A549 (cell line): Measurements from ENCODE around the gene KSR2. TPM values are rescaled to one million over a fixed set of nuclear protein-coding genes. Genes with fewer than 3 reads are reported as not detected.
"Not testable (repeated sequence)": the region's sequence is repeated elsewhere in the genome, so short reads cannot be mapped to it uniquely, and the experiment has no call there.

ENCODE experiments used
- ATAC-seq, 2 experiments: fragments of 200-7000 bp in 1 of 2; fragments of >200 bp in 1 of 2; cut with Nextera tagmentation in 1 of 2; cut with Tn5 transposase in 1 of 2; 3 replicates each; pipeline versions ENCODE4 v1.8.0 to v1.9.1; 2018 to 2020; ENCODE audit warnings: mild to moderate bottlenecking in 1 of 2, moderate library complexity in 1 of 2
- CTCF ChIA-PET: fragments of 300-600 bp; sonication (Branson Sonifier 250); formaldehyde crosslinking; extraction: SDS; loops from one replicate; lab custom pipeline; 2021; ENCODE audit warnings: antibody characterized with exemption, inconsistent platforms; lab: Yijun Ruan, JAX
- POLR2A ChIA-PET: fragments of 350-600 bp; formaldehyde crosslinking; extraction: SDS; loops from one replicate; lab custom pipeline; 2021; ENCODE audit warnings: antibody characterized with exemption, inconsistent platforms; lab: Yijun Ruan, JAX
- DNase-seq, 2 experiments: peaks; one replicate each; pipeline versions ENCODE4 v3.0.0 to v3.0.0-alpha.2; 2011 to 2016; ENCODE audit warnings: low read depth in 1 of 2, low spot score in 1 of 2
- FAIRE-seq: peaks from 2 replicates; lab custom pipeline; 2011; peaks lifted over from hg19 to GRCh38; lab: Jason Lieb, UNC
- H3K27ac ChIP-seq, 2 experiments: fragments of >200 bp; sonication (Bioruptor Twin); formaldehyde crosslinking; 3 replicates each; pipeline ENCODE4 v1.5.1; 2016 to 2017
- H3K4me1 ChIP-seq: fragments of >200 bp; sonication (Bioruptor Twin); formaldehyde crosslinking; 3 replicates; pipeline ENCODE4 v1.6.1; 2016
- H3K4me2 ChIP-seq: fragments of >200 bp; sonication (Bioruptor Twin); formaldehyde crosslinking; 3 replicates; pipeline ENCODE4 v1.6.1; 2016
- H3K4me3 ChIP-seq: fragments of >200 bp; sonication (Bioruptor Twin); formaldehyde crosslinking; 3 replicates; pipeline ENCODE4 v1.5.1; 2016
- H3K9me3 ChIP-seq: fragments of >200 bp; sonication (Bioruptor Twin); formaldehyde crosslinking; 3 replicates; pipeline ENCODE4 v1.6.1; 2016
- BCL3 ChIP-seq: fragments of >200 bp; sonication (Bioruptor Twin); formaldehyde crosslinking; IDR thresholded peaks from 3 replicates; pipeline ENCODE4 v1.6.1; 2016
- CBX8 ChIP-seq: fragments of 200-600 bp; sonication (generic); IDR thresholded peaks from 2 replicates; pipeline ENCODE4 v1.6.1; 2016
- CHD2 ChIP-seq: fragments of 150-350 bp; IDR thresholded peaks from 2 replicates; pipeline ENCODE4 v1.6.1; 2014; ENCODE audit warnings: low read length; ENCODE audit not compliant: partially characterized antibody
- CTCF ChIP-seq: fragments of >200 bp; sonication (Bioruptor Twin); formaldehyde crosslinking; IDR thresholded peaks from 3 replicates; pipeline ENCODE4 v1.5.1; 2016
- EHMT2 ChIP-seq: fragments of 200-600 bp; sonication (generic); IDR thresholded peaks from 2 replicates; pipeline ENCODE4 v1.6.1; 2016; ENCODE audit warnings: antibody characterized with exemption, low read depth, mild to moderate bottlenecking, moderate library complexity
- EP300 ChIP-seq, 2 experiments: fragments of >200 bp; sonication (Bioruptor Twin); formaldehyde crosslinking; IDR thresholded peaks; 2 replicates in 1 of 2; 3 replicates in 1 of 2; pipeline ENCODE4 v1.6.1; 2016 to 2017
- ESRRA ChIP-seq: fragments of 150-350 bp; IDR thresholded peaks from 2 replicates; pipeline ENCODE4 v1.6.1; 2014; ENCODE audit warnings: mild to moderate bottlenecking, low read length, borderline replicate concordance
- FOSL2 ChIP-seq, 2 experiments: fragments of 450-650 bp in 1 of 2; fragments of >200 bp in 1 of 2; sonication (Bioruptor Twin) in 1 of 2; formaldehyde crosslinking; IDR thresholded peaks; 2 replicates each; pipeline versions ENCODE4 v1.5.0 to v1.6.1; 2016 to 2020; ENCODE audit warnings: mild to moderate bottlenecking in 1 of 2, moderate library complexity in 1 of 2
- HES2 ChIP-seq: fragments of >200 bp; sonication (Bioruptor Twin); formaldehyde crosslinking; IDR thresholded peaks from 2 replicates; pipeline ENCODE4 v1.6.1; 2016
- HEYL ChIP-seq: fragments of 250-450 bp; sonication (Bioruptor Pico); IDR thresholded peaks from 2 replicates; pipeline ENCODE4 v1.8.0; 2021; ENCODE audit warnings: mild to moderate bottlenecking, moderate library complexity
- HOXA7 ChIP-seq: fragments of 250-450 bp; sonication (Bioruptor Pico); IDR thresholded peaks from 2 replicates; pipeline ENCODE4 v1.5.0; 2020; ENCODE audit warnings: mild to moderate bottlenecking, moderate library complexity
- HOXB13 ChIP-seq: fragments of 250-450 bp; sonication (Bioruptor Pico); IDR thresholded peaks from 2 replicates; pipeline ENCODE4 v1.5.0; 2020; ENCODE audit warnings: low read depth, mild to moderate bottlenecking, moderate library complexity
- JUNB ChIP-seq: fragments of >200 bp; sonication (Bioruptor Twin); formaldehyde crosslinking; IDR thresholded peaks from 2 replicates; pipeline ENCODE4 v1.6.1; 2016
- KDM5A ChIP-seq: fragments of 200-600 bp; sonication (generic); IDR thresholded peaks from 2 replicates; pipeline ENCODE4 v1.6.1; 2016; ENCODE audit warnings: antibody characterized with exemption, mild to moderate bottlenecking
- MAFK ChIP-seq: fragments of 450-650 bp; IDR thresholded peaks from 2 replicates; pipeline ENCODE4 v1.6.1; 2014; ENCODE audit not compliant: partially characterized antibody
- NR3C1 ChIP-seq: fragments of >200 bp; sonication (Bioruptor Twin); formaldehyde crosslinking; IDR thresholded peaks from 3 replicates; pipeline ENCODE4 v1.6.1; 2017
- PHF8 ChIP-seq: fragments of 200-600 bp; sonication (generic); IDR thresholded peaks from 2 replicates; pipeline ENCODE4 v1.6.1; 2016; ENCODE audit warnings: low read depth, mild to moderate bottlenecking, antibody characterized with exemption, moderate library complexity, borderline replicate concordance
- POLR2A ChIP-seq: IDR thresholded peaks from 2 replicates; pipeline ENCODE4 v1.6.1; 2012; ENCODE audit warnings: mild to moderate bottlenecking, low read length
- RAD21 ChIP-seq, 2 experiments: fragments of >200 bp in 1 of 2; sonication (Bioruptor Twin) in 1 of 2; formaldehyde crosslinking in 1 of 2; IDR thresholded peaks in 1 of 2; conservative IDR thresholded peaks in 1 of 2; 2 replicates in 1 of 2; 3 replicates in 1 of 2; pipeline ENCODE4 v1.6.1; 2012 to 2018; ENCODE audit warnings: inconsistent platforms in 1 of 2
- RCOR1 ChIP-seq: fragments of 150-350 bp; IDR thresholded peaks from 2 replicates; pipeline ENCODE4 v1.6.1; 2014; ENCODE audit warnings: antibody characterized with exemption, low read length, low read depth
- SREBF2 ChIP-seq: fragments of 450-650 bp; IDR thresholded peaks from 2 replicates; pipeline ENCODE4 v1.6.1; 2014; ENCODE audit warnings: mild to moderate bottlenecking, moderate library complexity
- ZC3H11A ChIP-seq: fragments of 450-650 bp; IDR thresholded peaks from 2 replicates; pipeline ENCODE4 v1.6.1; 2014; ENCODE audit warnings: antibody characterized with exemption, mild to moderate bottlenecking
- ZNF302 ChIP-seq: fragments of 250-450 bp; sonication (Bioruptor Pico); IDR thresholded peaks from 2 replicates; pipeline ENCODE4 v1.9.0; 2021; ENCODE audit warnings: inconsistent platforms, mild to moderate bottlenecking, moderate library complexity
- WGBS: methylation state at CpG from one replicate; pipeline ENCODE4 v1.1.6; 2017; ENCODE audit errors: missing lambda C conversion rate; 5-methylcytosine and 5-hydroxymethylcytosine counted together
- polyA plus RNA-seq, 4 experiments: library from polyadenylated mRNA; depleted of rRNA in 3 of 4; stranded (reverse); fragments of >200 nt; fragmentation: RNase III in 1 of 4; extraction: RNeasy Plus Mini Kit Qiagen cat#74134 plus additional on column Dnase treatment in 1 of 4; gene quantifications; 2 replicates in 3 of 4; 3 replicates in 1 of 4; pipeline ENCODE4 v1.2.3, GENCODE V29; 2011 to 2017

Gene KSR2
- polyA plus RNA-seq, 2 of the 4 experiments (the other 2 are of a cell fraction), result 0.37 to 1.2 TPM

GRCh38 chr12:117865505-117865904 lies 103.3 kb downstream of the KSR2 start:
- FAIRE-seq (no peak), ATAC-seq (no peak), DNase-seq (no peak)
- H3K4me1 ChIP-seq, result no peaks in the 10 kb centered on the region
- no peak overlapping the region for H3K4me3 ChIP-seq
- no peak overlapping the region for H3K4me2 ChIP-seq
- H3K27ac ChIP-seq, result no peak overlapping the region
- CTCF ChIA-PET, result no interaction called here
- POLR2A ChIA-PET, result no interaction called here
- WGBS, result 43% methylated on average over 3 of the region's 3 CpGs
- no peak for TF ChIP-seq ZNF302 (CRISPR knock-in tag)
- TF ChIP-seq CHD2, result no peak
- no peak for TF ChIP-seq EP300 (IDR thresholded peaks at IDR 0.05)
- TF ChIP-seq MAFK, result no peak
- TF ChIP-seq, all 56 proteins: peak for 0
- H3K9me3 ChIP-seq, result peaks cover 3% of the 10 kb centered on the region; the same call in 1 of the 3 replicates

- ChIA-PET CTCF (interaction anchor here (1.0 kb wide), 1 partner anchor 12 kb away, joined by 4 read pairs; no protein-coding TSS in a partner anchor), POLR2A (no interaction called here)
- TF ChIP-seq ZC3H11A, result no peak
- TF ChIP-seq CBX8, result no peak
- no peak for TF ChIP-seq ESRRA
- no peak for TF ChIP-seq HEYL
- TF ChIP-seq HES2, result no peak
- no peak for TF ChIP-seq HOXB13
- TF ChIP-seq EHMT2, result no peak
- TF ChIP-seq BCL3, result no peak
- TF ChIP-seq MAFK, result no peak
- WGBS, result 58% methylated on average over 10 of the region's 10 CpGs
- no peak for DNase-seq
- Histone ChIP-seq H3K4me3 (no peak overlapping the region), H3K4me2 (no peak overlapping the region), H3K9me3 (peaks cover 3% of the 10 kb centered on the region; the same call in 1 of the 3 replicates), H3K4me1 (no peaks in the 10 kb centered on the region), H3K27ac (no peak overlapping the region)
- no peak for FAIRE-seq
- ATAC-seq, result peak; percentile 21 to 32; a peak in 1 of 6 replicates
These were observed 105.6 kb downstream of the KSR2 start for GRCh38 chr12:117863002-117863709.

GRCh38 chr12:117861691-117862090 lies 107.1 kb downstream of the KSR2 start:
- peaks cover 12% of the 10 kb centered on the region for H3K4me1 ChIP-seq
- no peak overlapping the region for H3K4me3 ChIP-seq
- ATAC-seq (no peak), DNase-seq (no peak), FAIRE-seq (no peak)
- ChIA-PET POLR2A (no interaction called here), CTCF (no interaction called here)
- no peaks in the 10 kb centered on the region for H3K9me3 ChIP-seq
- no peak overlapping the region for H3K4me2 ChIP-seq
- TF ChIP-seq HOXB13 (no peak), MAFK (peak; percentile 61)
- no peak overlapping the region for H3K27ac ChIP-seq

- 81% methylated on average over 13 of the region's 13 CpGs for WGBS
- POLR2A ChIA-PET, result not testable (repeated sequence)
These were observed 108.0 kb downstream of the KSR2 start for GRCh38 chr12:117860787-117861290.

GRCh38 chr12:117860111-117860510 lies 108.7 kb downstream of the KSR2 start:
- H3K4me2 ChIP-seq, result no peak overlapping the region
- ATAC-seq, result no peak
- H3K4me1 ChIP-seq, result peaks cover 17% of the 10 kb centered on the region
- no peaks in the 10 kb centered on the region for H3K9me3 ChIP-seq
- ChIA-PET CTCF (interaction anchor here (2.6 to 19.1 kb wide), 3 partner anchors 11 to 646 kb away, joined by 9 to 287 read pairs (median 60); no protein-coding TSS in a partner anchor), POLR2A (no interaction called here)
- no peak for DNase-seq
- no peak for FAIRE-seq
- no peak overlapping the region for H3K27ac ChIP-seq
- no peak overlapping the region for H3K4me3 ChIP-seq
- 80% methylated on average over 15 of the region's 15 CpGs for WGBS
- TF ChIP-seq FOSL2 (IDR thresholded peaks at IDR 0.05) (no peak), FOSL2 (CRISPR knock-in tag; IDR thresholded peaks at IDR 0.05) (no peak), SREBF2 (no peak), HOXA7 (CRISPR knock-in tag) (no peak), PHF8 (no peak), HES2 (no peak), NR3C1 (no peak), POLR2A (no peak), JUNB (no peak), RCOR1 (no peak), CHD2 (no peak), CTCF (no peak), HEYL (no peak), RAD21 (conservative IDR thresholded peaks at IDR 0.05 in 1 of 2, IDR thresholded peaks at IDR 0.05 in 1 of 2) (no peak), KDM5A (no peak), MAFK (no peak)

More at GRCh38 chr12:117860787-117861290, 108.0 kb downstream of the KSR2 start:
- not testable (repeated sequence) for ATAC-seq, FAIRE-seq, H3K27ac ChIP-seq, DNase-seq, H3K9me3 ChIP-seq, H3K4me3 ChIP-seq, H3K4me2 ChIP-seq
- CTCF ChIA-PET, result interaction anchor here (6.4 to 19.1 kb wide), 2 partner anchors 12 to 647 kb away, joined by 60 to 287 read pairs; no protein-coding TSS in a partner anchor
- H3K4me1 ChIP-seq, result peaks cover 17% of the 10 kb centered on the region
